ENCODE measurements around the gene GRB14. TPM values are rescaled to one million over a fixed set of nuclear protein-coding genes. Genes with fewer than 3 reads are reported as not detected.

GRB14 gene
- 2.1 and 6.6 TPM in 2 replicates for total RNA-seq

GRCh38 chr2:164620873-164621763 lies at the start of gene GRB14:
Gene GRB14, minus strand, starts transcription at chr2:164621482. Its CDS starts 173 bp downstream, at chr2:164621309.

Other genes with a start within 250 kb of the GRB14 start
- gene COBLL1, start 220.3 kb upstream of the GRB14 start, total RNA-seq: 5.7 and 6.7 TPM in 2 replicates

Measured in endothelial cell of coronary artery (primary cell).